ENCODE results near the gene FAM167B.

DNA sequence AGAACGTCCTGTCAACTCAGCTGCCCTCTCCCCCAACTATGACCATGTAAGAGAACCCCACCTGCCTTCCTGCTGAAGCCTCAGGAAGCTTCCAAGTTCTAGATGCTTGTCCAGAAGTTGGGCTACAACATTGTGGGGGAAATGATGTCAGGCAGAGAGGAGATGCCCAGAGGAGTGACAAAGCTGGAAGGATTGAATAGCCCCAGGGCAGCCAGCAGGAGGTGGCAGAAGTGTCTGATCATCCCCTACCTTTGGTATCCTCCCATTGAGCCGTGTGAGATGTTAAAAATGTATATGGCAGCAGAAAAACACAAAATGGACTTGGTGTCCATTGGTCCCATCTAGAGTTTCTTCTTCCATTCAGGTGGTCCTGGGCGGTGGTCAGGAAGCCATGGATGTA is 18.3 kb upstream of the FAM167B start:
- TF ChIP-seq, protein P1, sequence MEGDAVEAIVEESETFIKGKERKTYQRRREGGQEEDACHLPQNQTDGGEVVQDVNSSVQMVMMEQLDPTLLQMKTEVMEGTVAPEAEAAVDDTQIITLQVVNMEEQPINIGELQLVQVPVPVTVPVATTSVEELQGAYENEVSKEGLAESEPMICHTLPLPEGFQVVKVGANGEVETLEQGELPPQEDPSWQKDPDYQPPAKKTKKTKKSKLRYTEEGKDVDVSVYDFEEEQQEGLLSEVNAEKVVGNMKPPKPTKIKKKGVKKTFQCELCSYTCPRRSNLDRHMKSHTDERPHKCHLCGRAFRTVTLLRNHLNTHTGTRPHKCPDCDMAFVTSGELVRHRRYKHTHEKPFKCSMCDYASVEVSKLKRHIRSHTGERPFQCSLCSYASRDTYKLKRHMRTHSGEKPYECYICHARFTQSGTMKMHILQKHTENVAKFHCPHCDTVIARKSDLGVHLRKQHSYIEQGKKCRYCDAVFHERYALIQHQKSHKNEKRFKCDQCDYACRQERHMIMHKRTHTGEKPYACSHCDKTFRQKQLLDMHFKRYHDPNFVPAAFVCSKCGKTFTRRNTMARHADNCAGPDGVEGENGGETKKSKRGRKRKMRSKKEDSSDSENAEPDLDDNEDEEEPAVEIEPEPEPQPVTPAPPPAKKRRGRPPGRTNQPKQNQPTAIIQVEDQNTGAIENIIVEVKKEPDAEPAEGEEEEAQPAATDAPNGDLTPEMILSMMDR (conservative IDR thresholded peaks at IDR 0.05; ENCODE audit: low read length): no peak
- no peak for TF ChIP-seq EZH2phosphoT487 (IDR thresholded peaks at IDR 0.05; ENCODE audit: borderline replicate concordance, low read depth, low read length)
